Hepatocyte (in vitro differentiated cells): ENCODE results near the gene CGB7. TPM values are rescaled to one million over a fixed set of nuclear protein-coding genes. Genes with fewer than 3 reads are reported as not detected.

Source experiments
- DNase-seq: peaks from one replicate; pipeline ENCODE4 v3.0.0-alpha.2; 2016; ENCODE audit warnings: low spot score
- H2AFZ ChIP-seq: fragments of 200-600 bp; sonication (generic); 2 replicates; pipeline ENCODE4 v1.6.0; 2016; ENCODE audit warnings: antibody characterized with exemption, mild to moderate bottlenecking
- H3K27ac ChIP-seq: fragments of 200-600 bp; sonication (generic); 2 replicates; pipeline ENCODE4 v1.5.1; 2016; ENCODE audit warnings: mild to moderate bottlenecking
- H3K27me3 ChIP-seq: fragments of 200-600 bp; sonication (generic); 2 replicates; pipeline ENCODE4 v1.6.1; 2016
- H3K36me3 ChIP-seq: fragments of 200-600 bp; sonication (generic); replicated peaks from 2 replicates; pipeline ENCODE4 v1.5.1; 2016; ENCODE audit warnings: low read depth; ENCODE audit not compliant: insufficient read depth
- H3K4me1 ChIP-seq: fragments of 200-600 bp; sonication (generic); 2 replicates; pipeline ENCODE4 v1.5.1; 2016; ENCODE audit warnings: mild to moderate bottlenecking, moderate library complexity; ENCODE audit not compliant: insufficient read depth
- H3K4me2 ChIP-seq: fragments of 200-600 bp; sonication (generic); 2 replicates; pipeline ENCODE4 v1.6.0; 2016
- H3K4me3 ChIP-seq: fragments of 200-600 bp; sonication (generic); 2 replicates; pipeline ENCODE4 v1.5.1; 2016; ENCODE audit warnings: mild to moderate bottlenecking
- H3K79me2 ChIP-seq: fragments of 200-600 bp; sonication (generic); 2 replicates; pipeline ENCODE4 v1.6.0; 2017; ENCODE audit warnings: mild to moderate bottlenecking
- H3K9me2 ChIP-seq: fragments of 200-600 bp; sonication (generic); replicated peaks from 2 replicates; pipeline ENCODE4 v1.6.0; 2017; ENCODE audit warnings: mild to moderate bottlenecking; ENCODE audit not compliant: insufficient read depth
- H3K9me3 ChIP-seq: fragments of 200-600 bp; sonication (generic); 2 replicates; pipeline ENCODE4 v1.5.1; 2016; ENCODE audit warnings: low read depth, mild to moderate bottlenecking
- H4K20me1 ChIP-seq: fragments of 200-600 bp; sonication (generic); 2 replicates; pipeline ENCODE4 v1.6.0; 2016; ENCODE audit warnings: mild to moderate bottlenecking; ENCODE audit not compliant: insufficient read depth, poor library complexity, severe bottlenecking
- CTCF ChIP-seq: fragments of 200-600 bp; sonication (generic); IDR thresholded peaks from 2 replicates; pipeline ENCODE4 v1.5.1; 2016; ENCODE audit warnings: antibody characterized with exemption, mild to moderate bottlenecking; ENCODE audit not compliant: poor library complexity
- EZH2 ChIP-seq: fragments of 200-600 bp; sonication (generic); IDR thresholded peaks from 2 replicates; pipeline ENCODE4 v1.6.1; 2016; ENCODE audit warnings: antibody characterized with exemption, mild to moderate bottlenecking, borderline replicate concordance
- EZH2phosphoT487 ChIP-seq: fragments of 200-600 bp; sonication (generic); IDR thresholded peaks from one replicate; pipeline ENCODE4 v1.6.1; 2018; ENCODE audit warnings: antibody characterized with exemption, mild to moderate bottlenecking, low read depth, moderate library complexity; ENCODE audit not compliant: unreplicated experiment, severe bottlenecking
- WGBS: methylation state at CpG from one replicate; pipeline ENCODE4 v1.1.6; 2016; ENCODE audit warnings: low lambda C conversion rate; ENCODE audit errors: missing lambda C conversion rate; 5-methylcytosine and 5-hydroxymethylcytosine counted together
- polyA plus RNA-seq: library from polyadenylated mRNA; unstranded; fragments of >200 nt; fragmentation: Nextera tagmentation; extraction: Ambion mirVana; gene quantifications from 2 replicates; pipeline ENCODE4 v1.2.1, GENCODE V29; 2016
- total RNA-seq: library from RNA; depleted of rRNA; stranded (reverse); fragments of >200 nt; gene quantifications from 2 replicates; pipeline ENCODE4 v1.2.3, GENCODE V29; 2014

CGB7 gene
- total and polyA plus RNA-seq, 2 experiments from 2014 or later, result 1.6 TPM; not detected in 1

DNA sequence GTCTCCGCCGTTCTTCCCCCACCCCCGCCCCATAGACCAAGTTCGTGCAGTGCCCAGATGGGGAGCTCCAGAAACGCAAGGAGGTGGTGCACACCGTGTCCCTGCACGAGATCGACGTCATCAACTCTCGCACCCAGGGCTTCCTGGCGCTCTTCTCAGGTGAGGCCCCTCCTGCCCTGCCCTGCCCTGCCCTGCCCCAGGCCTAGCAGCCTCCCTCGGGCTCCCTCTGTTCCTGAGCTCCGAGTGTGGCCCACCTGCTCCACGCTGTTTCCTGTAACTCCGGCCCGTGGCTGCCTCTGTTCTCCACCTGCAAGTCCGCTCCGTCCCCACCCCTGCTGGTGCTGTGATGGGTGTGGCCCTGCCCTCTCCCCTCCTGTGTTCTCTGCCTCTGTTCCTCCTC is 47.1 kb downstream of the CGB7 start:
- no peak overlapping the region for H3K27ac ChIP-seq
- DNase-seq, result no peak
- H3K36me3 ChIP-seq, result no peaks in the 10 kb centered on the region
- no peaks in the 10 kb centered on the region for H3K9me2 ChIP-seq
- H3K9me3 ChIP-seq, result no peaks in the 10 kb centered on the region
- 94% methylated on average over 17 of the region's 18 CpGs for WGBS
- no peak overlapping the region for H3K4me2 ChIP-seq
- no peak for TF ChIP-seq EZH2
- TF ChIP-seq CTCF, result no peak
- TF ChIP-seq EZH2phosphoT487, result no peak
- no peaks in the 10 kb centered on the region for H4K20me1 ChIP-seq
- no peaks in the 10 kb centered on the region for H3K27me3 ChIP-seq
- no peak overlapping the region for H2AFZ ChIP-seq
- H3K79me2 ChIP-seq, result no peaks in the 10 kb centered on the region
- no peak overlapping the region for H3K4me3 ChIP-seq
- no peaks in the 10 kb centered on the region for H3K4me1 ChIP-seq

DNA sequence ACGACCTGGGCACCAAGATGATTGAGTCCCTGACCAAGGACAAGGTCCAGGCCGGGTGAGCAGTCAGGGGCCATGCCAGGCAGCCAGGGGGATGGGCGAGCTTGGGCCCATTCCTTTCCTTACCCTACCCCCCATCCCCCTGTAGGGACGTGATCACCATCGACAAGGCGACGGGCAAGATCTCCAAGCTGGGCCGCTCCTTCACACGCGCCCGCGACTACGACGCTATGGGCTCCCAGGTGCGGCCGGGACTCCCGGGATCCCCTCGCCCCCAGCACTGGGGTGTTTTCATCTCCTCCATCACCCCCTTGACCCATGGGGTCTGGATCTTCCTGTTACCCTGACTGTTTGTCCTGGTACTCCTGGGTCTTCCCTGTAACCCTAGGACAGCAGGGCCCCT is 47.7 kb downstream of the CGB7 start:
- WGBS, result over 99% methylated on average over 13 of the region's 18 CpGs
- H3K9me3 ChIP-seq, result no peaks in the 10 kb centered on the region
- H3K4me3 ChIP-seq, result no peak overlapping the region
- H3K36me3 ChIP-seq, result no peaks in the 10 kb centered on the region
- no peaks in the 10 kb centered on the region for H3K4me1 ChIP-seq
- no peak overlapping the region for H2AFZ ChIP-seq
- no peak overlapping the region for H3K4me2 ChIP-seq
- no peaks in the 10 kb centered on the region for H3K9me2 ChIP-seq
- no peaks in the 10 kb centered on the region for H3K79me2 ChIP-seq
- no peak for DNase-seq
- no peaks in the 10 kb centered on the region for H4K20me1 ChIP-seq
- no peak overlapping the region for H3K27ac ChIP-seq
- H3K27me3 ChIP-seq, result no peaks in the 10 kb centered on the region
- no peak for TF ChIP-seq CTCF
- TF ChIP-seq EZH2, result no peak
- no peak for TF ChIP-seq EZH2phosphoT487

- no peak overlapping the region for H3K4me2 ChIP-seq
- H3K27me3 ChIP-seq, result no peaks in the 10 kb centered on the region
- H3K79me2 ChIP-seq, result no peaks in the 10 kb centered on the region
- H3K36me3 ChIP-seq, result no peaks in the 10 kb centered on the region
- 98% methylated on average over 22 of the region's 22 CpGs for WGBS
- H3K9me2 ChIP-seq, result no peaks in the 10 kb centered on the region
- no peak overlapping the region for H2AFZ ChIP-seq
- H3K4me3 ChIP-seq, result no peak overlapping the region
- H4K20me1 ChIP-seq, result no peaks in the 10 kb centered on the region
- DNase-seq, result no peak
- TF ChIP-seq CTCF, result no peak
- no peak for TF ChIP-seq EZH2
- no peak for TF ChIP-seq EZH2phosphoT487
- no peaks in the 10 kb centered on the region for H3K9me3 ChIP-seq
- H3K4me1 ChIP-seq, result no peaks in the 10 kb centered on the region
- H3K27ac ChIP-seq, result no peak overlapping the region
Observed at GRCh38 chr19:49006905-49007304, 50.6 kb downstream of the CGB7 start.
